HUES6 (cell line): ENCODE results near the gene ETFRF1.

ENCODE experiments used
- H3K27ac ChIP-seq: 2 replicates; pipeline ENCODE4 v1.7.0; 2013; ENCODE audit warnings: low read depth, mild to moderate bottlenecking, low read length, inconsistent platforms
- H3K27me3 ChIP-seq: 2 replicates; pipeline ENCODE4 v1.6.1; 2013; ENCODE audit warnings: low read length; ENCODE audit not compliant: control insufficient read depth, insufficient read depth
- H3K36me3 ChIP-seq: 2 replicates; pipeline ENCODE4 v1.6.1; 2013; ENCODE audit warnings: low read length; ENCODE audit not compliant: control insufficient read depth, insufficient read depth
- H3K4me1 ChIP-seq: 2 replicates; pipeline ENCODE4 v1.6.1; 2013; ENCODE audit warnings: low read length; ENCODE audit not compliant: control insufficient read depth, insufficient read depth
- H3K4me3 ChIP-seq: 2 replicates; pipeline ENCODE4 v1.5.1; 2013; ENCODE audit warnings: low read depth, low read length
- H3K9ac ChIP-seq: one replicate; pipeline ENCODE4 v1.6.1; 2013; ENCODE audit warnings: mild to moderate bottlenecking, low read length
- H3K9me3 ChIP-seq: 2 replicates; pipeline ENCODE4 v1.6.1; 2013; ENCODE audit warnings: low read depth, low read length; ENCODE audit not compliant: control insufficient read depth, insufficient read depth

ETFRF1 gene

DNA sequence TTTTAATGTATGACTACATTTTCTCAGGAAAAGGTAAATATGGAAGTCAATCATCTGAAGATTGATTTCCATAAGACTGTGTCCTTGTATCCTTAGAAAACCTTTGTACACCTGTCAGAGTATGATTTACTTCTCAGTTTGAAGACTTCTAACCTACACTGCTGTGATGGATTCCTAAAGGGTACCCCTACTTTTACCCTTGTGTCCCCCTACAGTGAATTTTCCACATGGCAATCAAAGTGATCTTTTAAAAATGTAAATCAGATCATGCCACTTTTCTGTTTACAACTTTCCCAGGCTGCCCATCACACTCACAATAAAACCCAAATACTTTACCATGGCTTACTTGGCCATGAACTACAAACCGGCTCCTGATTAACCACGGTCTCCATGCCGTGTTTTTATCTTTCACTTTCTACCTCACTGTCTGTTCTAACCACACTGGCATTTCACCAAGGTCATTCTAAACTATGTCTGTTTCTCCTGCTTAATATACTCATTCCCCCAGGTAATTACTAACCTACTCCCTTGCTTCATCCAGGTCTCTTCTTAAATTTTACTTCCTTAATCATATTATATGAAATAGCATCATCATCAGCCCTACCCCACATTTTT, 8.1 kb upstream of the ETFRF1 start:
- no peaks in the 10 kb centered on the region for H3K27me3 ChIP-seq
- no peaks in the 10 kb centered on the region for H3K36me3 ChIP-seq
- no peak overlapping the region for H3K4me3 ChIP-seq
- H3K9ac ChIP-seq = no peak overlapping the region
- H3K4me1 ChIP-seq = no peaks in the 10 kb centered on the region
- no peaks in the 10 kb centered on the region for H3K9me3 ChIP-seq
- H3K27ac ChIP-seq = no peak overlapping the region

DNA sequence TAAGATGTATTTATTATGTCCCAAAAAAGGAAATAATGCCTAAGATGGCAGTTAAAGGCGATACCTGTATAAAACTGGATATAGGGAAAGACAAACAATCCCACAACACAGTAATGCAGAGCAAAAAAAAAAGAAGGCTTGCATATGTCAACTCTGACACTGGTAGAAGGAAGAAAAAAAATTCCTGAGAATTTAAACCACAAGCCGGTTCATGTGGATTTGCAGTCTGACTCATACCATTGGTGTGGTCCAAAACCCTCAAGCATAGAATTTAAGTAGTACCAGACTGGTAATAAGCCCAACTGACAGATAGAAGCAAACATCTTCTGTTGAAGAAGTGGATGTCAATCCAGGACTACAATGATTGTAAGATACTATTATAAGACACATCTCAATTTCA, 7.3 kb upstream of the ETFRF1 start:
- Histone ChIP-seq H3K4me3 (no peak overlapping the region), H3K9me3 (no peaks in the 10 kb centered on the region), H3K9ac (no peak overlapping the region), H3K4me1 (no peaks in the 10 kb centered on the region), H3K27ac (no peak overlapping the region), H3K36me3 (no peaks in the 10 kb centered on the region), H3K27me3 (no peaks in the 10 kb centered on the region)

DNA sequence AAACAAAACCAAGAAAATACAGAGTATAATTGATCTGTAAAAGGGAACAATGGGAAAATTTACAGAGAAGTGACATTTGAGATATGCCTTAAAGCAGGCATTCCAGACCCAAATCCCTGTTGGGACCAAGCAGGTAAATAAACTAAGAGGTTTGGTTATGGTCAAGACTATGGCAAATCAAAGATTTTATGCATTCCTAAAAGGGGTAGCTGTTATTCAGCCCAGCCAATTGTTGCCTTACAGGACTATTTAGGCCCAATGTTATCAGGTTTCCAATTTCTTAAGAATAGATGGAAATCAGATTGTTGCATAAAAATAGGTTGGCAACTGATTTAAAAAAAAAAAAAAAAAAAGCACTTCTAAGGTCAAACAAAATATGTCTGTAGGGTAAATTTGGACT, 5.4 kb upstream of the ETFRF1 start:
- H3K36me3 ChIP-seq = no peaks in the 10 kb centered on the region
- no peak overlapping the region for H3K4me3 ChIP-seq
- H3K27me3 ChIP-seq = no peaks in the 10 kb centered on the region
- no peaks in the 10 kb centered on the region for H3K9me3 ChIP-seq
- H3K4me1 ChIP-seq = peaks cover 3% of the 10 kb centered on the region; the same call in 1 of the 2 replicates
- no peak overlapping the region for H3K9ac ChIP-seq
- H3K27ac ChIP-seq = no peak overlapping the region

DNA sequence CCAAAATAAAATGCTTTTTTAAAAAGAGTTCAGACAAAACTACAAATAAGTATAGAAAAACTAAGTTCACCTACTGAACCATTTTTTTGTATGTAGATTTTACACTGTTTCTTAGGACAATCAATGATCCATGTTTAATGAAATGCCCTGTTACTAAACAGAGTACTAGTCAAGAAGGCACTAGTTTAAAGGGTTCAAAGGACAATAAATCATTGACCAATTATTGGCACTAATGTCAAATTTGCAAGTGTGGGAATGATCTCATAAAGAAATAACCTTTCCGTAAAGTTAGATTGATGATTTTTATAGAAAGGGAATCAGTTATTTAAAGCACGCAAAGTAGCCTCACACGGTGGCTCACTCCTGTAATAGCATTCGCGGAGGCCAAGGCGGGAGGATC, 4.2 kb upstream of the ETFRF1 start:
- H3K36me3 ChIP-seq = no peaks in the 10 kb centered on the region
- H3K27ac ChIP-seq = no peak overlapping the region
- peaks cover 4% of the 10 kb centered on the region; the same call in 1 of the 2 replicates for H3K4me1 ChIP-seq
- no peaks in the 10 kb centered on the region for H3K27me3 ChIP-seq
- H3K4me3 ChIP-seq = no peak overlapping the region
- H3K9ac ChIP-seq = no peak overlapping the region
- H3K9me3 ChIP-seq = no peaks in the 10 kb centered on the region

DNA sequence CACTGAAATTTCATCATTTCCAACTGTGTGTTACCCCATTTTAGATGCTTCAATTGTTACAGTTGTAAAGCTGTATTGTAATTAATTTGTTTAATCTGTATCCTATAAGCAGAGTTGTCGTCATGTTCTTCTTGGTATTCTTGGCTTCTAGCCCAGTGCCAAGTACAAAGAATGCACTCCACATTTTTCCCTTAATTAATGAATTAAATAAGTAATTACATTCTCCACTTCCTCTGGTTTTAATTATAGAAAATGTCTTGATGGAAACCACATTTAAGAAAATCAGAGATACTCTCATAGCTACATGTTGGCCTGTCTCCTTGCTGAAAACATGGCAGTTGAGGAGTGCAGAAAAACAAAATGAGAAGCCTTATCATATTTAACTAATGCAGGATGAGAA, 823 bp upstream of the ETFRF1 start:
- Histone ChIP-seq H3K4me1 (peaks cover 8% of the 10 kb centered on the region; the same call in 1 of the 2 replicates), H3K36me3 (no peaks in the 10 kb centered on the region), H3K9me3 (no peaks in the 10 kb centered on the region), H3K9ac (no peak overlapping the region), H3K27me3 (no peaks in the 10 kb centered on the region), H3K27ac (no peak overlapping the region), H3K4me3 (peak overlapping the region; percentile 95)

DNA sequence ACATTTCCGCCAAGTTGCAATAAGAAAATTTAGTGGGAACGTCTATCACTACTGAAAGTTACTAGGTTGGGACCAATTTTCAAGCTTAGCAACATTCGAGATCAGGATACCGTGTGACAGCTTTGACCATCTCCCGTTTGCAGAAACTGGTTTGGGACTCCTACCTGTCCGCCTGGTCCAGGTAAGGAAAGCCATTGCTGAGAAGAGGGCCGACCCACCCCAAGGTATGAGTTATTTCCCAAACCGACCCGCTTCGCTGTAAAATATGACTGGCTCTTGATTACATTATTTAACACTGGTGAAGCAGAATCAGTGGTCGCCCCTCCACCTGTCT, 348 bp upstream of the ETFRF1 start:
- peak overlapping the region; percentile 47 for H3K9ac ChIP-seq
- peak overlapping the region; percentile 24; the same call in 1 of the 2 replicates for H3K27ac ChIP-seq
- peak overlapping the region; percentile 95 for H3K4me3 ChIP-seq
- peaks cover 8% of the 10 kb centered on the region; the same call in 1 of the 2 replicates for H3K4me1 ChIP-seq
- H3K27me3 ChIP-seq = no peaks in the 10 kb centered on the region
- H3K36me3 ChIP-seq = no peaks in the 10 kb centered on the region
- H3K9me3 ChIP-seq = no peaks in the 10 kb centered on the region

DNA sequence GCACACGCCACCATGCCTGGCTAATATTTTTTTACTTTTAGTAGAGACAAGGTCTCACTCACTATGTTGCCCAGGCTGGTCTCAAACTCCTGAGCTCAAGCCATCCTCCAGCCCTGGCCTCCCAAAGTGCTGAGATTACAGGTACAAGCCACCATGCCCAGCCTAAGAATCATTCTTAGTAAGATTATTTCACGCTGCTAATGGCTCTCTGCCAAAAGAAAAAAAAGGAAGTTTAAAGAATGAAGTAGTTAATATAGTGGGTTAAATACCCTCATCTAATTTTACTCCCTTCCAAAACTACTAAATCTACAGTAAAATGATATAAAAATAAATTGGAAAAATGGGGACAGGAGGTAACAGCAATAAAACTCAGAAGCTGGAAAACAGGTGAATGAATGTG, 2.6 kb downstream of the ETFRF1 start:
- H3K4me1 ChIP-seq = peaks cover 8% of the 10 kb centered on the region; the same call in 1 of the 2 replicates
- no peak overlapping the region for H3K27ac ChIP-seq
- H3K4me3 ChIP-seq = no peak overlapping the region
- no peaks in the 10 kb centered on the region for H3K36me3 ChIP-seq
- no peak overlapping the region for H3K9ac ChIP-seq
- H3K27me3 ChIP-seq = no peaks in the 10 kb centered on the region
- no peaks in the 10 kb centered on the region for H3K9me3 ChIP-seq

DNA sequence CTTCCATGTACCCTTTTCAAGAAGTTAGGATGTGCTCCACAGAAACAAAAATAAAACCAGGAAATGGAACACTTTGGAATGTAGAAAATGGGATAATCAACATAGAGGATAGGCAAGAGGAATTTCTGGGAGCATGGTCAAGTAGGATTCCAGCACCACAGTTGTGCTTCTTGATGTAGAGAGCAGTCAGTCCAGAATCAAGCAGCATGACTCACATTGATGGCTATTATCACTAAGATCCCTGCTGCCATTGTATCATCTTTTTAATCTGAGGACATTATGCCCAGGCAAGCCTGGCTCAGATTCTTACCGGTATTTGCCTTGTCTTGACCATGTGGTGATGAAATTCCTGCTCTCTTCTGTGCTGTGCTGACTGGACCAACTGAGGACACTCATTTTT, 5.7 kb downstream of the ETFRF1 start:
- Histone ChIP-seq H3K9me3 (no peaks in the 10 kb centered on the region), H3K27ac (no peak overlapping the region), H3K27me3 (no peaks in the 10 kb centered on the region), H3K36me3 (0 out of 2 replicates have a peak, but pooled peaks cover 3% of the 10 kb centered on the region), H3K4me3 (no peak overlapping the region), H3K4me1 (peaks cover 5% of the 10 kb centered on the region; the same call in 1 of the 2 replicates), H3K9ac (no peak overlapping the region)

DNA sequence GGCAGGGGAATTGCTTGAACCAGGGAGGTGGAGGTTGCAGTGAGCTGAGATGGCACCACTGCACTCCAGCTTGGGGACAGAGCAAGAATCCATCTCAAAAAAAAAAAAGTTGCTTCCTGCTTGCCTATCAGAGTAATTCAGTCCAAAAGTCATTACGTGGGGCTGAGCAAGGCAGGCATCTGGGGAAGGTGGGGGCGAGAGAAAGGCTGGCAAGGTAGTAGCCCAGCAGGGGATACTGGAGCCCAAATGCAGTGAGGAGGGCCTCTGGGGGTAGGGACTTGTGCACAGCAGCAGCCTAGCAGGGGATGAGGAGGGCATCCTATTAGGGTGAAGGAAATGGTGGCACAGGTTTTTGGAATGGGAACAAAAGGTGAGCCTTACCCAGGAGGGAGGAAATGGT, 7.1 kb downstream of the ETFRF1 start:
- no peaks in the 10 kb centered on the region for H3K4me1 ChIP-seq
- H3K36me3 ChIP-seq = peaks cover 8% of the 10 kb centered on the region; the same call in 1 of the 2 replicates
- no peaks in the 10 kb centered on the region for H3K9me3 ChIP-seq
- no peak overlapping the region for H3K27ac ChIP-seq
- H3K9ac ChIP-seq = no peak overlapping the region
- no peaks in the 10 kb centered on the region for H3K27me3 ChIP-seq
- H3K4me3 ChIP-seq = no peak overlapping the region

DNA sequence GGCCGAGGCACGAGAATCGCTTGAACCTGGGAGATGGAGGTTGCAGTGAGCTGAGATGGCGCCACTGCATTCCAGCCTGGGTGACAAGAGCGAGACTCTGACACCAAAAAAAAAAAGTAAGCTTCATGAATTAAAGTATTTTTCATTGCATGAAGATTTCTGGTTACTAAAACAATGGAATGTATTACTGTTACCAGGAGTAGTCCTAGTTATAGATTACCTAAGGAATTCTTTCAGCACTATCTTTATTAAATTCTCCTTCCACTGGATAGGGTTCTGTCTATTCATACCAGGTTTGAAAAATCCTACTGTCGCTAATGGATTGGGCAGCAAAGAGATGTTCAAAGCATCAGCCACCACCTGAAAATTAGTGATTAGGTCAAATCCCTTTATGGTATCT, 12.4 kb downstream of the ETFRF1 start:
- Histone ChIP-seq H3K4me1 (no peaks in the 10 kb centered on the region), H3K9ac (no peak overlapping the region), H3K36me3 (peaks cover 36% of the 10 kb centered on the region), H3K27ac (no peak overlapping the region), H3K9me3 (no peaks in the 10 kb centered on the region), H3K27me3 (no peaks in the 10 kb centered on the region), H3K4me3 (no peak overlapping the region)

DNA sequence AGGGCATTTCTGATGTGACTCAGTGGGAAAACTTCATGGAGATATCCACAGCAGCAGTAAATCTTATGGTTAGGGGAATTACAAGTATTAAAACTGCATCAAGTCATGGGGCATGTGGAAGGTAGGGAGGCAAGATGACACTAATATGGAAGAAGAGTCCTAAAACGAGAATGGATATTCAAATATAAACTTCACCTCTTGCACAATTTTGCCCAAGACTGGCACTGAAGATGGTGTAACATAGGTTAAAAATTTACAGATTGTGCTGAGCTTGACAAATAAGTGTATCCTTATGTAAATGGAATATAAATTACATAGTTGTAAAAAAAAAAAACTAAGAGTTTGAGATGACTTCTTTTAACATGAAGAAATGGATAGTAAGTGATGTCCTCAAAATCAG, 12.8 kb downstream of the ETFRF1 start:
- Histone ChIP-seq H3K9me3 (no peaks in the 10 kb centered on the region), H3K36me3 (peaks cover 36% of the 10 kb centered on the region), H3K9ac (no peak overlapping the region), H3K4me1 (no peaks in the 10 kb centered on the region), H3K4me3 (no peak overlapping the region), H3K27ac (no peak overlapping the region), H3K27me3 (no peaks in the 10 kb centered on the region)

DNA sequence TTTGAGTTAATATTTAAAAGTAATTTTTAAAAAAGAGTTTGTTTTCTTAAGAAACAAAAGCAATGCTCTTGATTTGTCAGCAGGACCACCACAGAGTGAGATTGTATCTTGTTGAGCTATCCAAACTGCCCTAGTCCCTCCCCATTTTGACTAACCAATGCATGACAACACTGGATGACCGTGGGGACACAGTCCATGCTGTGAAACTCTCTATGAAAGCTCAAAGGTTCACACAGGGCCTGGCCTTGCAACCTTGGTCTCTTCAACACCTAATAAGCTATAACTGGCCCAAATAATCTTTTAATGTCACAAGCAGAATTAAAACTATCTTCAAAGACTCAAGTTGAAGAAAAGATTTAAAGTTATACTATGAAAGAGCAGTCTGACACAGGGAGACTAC, 13.5 kb downstream of the ETFRF1 start:
- H3K27ac ChIP-seq = no peak overlapping the region
- no peaks in the 10 kb centered on the region for H3K4me1 ChIP-seq
- H3K4me3 ChIP-seq = no peak overlapping the region
- peaks cover 33% of the 10 kb centered on the region for H3K36me3 ChIP-seq
- no peaks in the 10 kb centered on the region for H3K9me3 ChIP-seq
- H3K9ac ChIP-seq = no peak overlapping the region
- no peaks in the 10 kb centered on the region for H3K27me3 ChIP-seq
